Non-pigmented ciliary epithelial cell (primary cell): Measurements from ENCODE around the gene POLR2I.
"Not testable (repeated sequence)": the region's sequence is repeated elsewhere in the genome, so short reads cannot be mapped to it uniquely, and the experiment has no call there.

Experiments used
- DNase-seq: peaks from one replicate; pipeline ENCODE4 v3.0.0-alpha.2; 2010; ENCODE audit warnings: low read depth

Gene POLR2I

DNA sequence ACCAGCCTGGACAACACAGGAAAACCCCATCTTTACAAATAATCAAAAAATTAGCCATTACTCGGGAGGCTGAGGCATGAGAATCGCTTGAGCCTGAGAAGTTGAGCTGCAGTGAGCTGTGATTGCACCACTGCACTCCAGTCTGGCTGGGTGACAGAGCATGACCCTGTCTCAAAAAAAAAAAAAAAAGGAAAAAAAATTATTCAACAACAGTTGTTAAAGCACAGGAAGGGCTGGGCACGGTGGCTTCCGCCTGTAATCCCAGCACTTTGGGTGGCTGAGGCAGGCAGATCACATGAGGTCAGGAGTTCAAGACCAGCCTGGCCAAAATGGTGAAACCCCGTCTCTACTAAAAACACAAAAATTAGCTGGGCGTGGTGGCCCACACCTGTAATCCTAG lies 16.5 kb upstream of the POLR2I start:
- not testable (repeated sequence) for DNase-seq

GRCh38 chr19:36128392-36128736 lies 13.7 kb upstream of the POLR2I start:
- no peak for DNase-seq

- no peak for DNase-seq
Observed at GRCh38 chr19:36125557-36125956, 10.9 kb upstream of the POLR2I start.

GRCh38 chr19:36121486-36122124 lies 6.9 kb upstream of the POLR2I start:
- DNase-seq, result no peak

GRCh38 chr19:36120984-36121358 lies 6.3 kb upstream of the POLR2I start:
- no peak for DNase-seq

DNA sequence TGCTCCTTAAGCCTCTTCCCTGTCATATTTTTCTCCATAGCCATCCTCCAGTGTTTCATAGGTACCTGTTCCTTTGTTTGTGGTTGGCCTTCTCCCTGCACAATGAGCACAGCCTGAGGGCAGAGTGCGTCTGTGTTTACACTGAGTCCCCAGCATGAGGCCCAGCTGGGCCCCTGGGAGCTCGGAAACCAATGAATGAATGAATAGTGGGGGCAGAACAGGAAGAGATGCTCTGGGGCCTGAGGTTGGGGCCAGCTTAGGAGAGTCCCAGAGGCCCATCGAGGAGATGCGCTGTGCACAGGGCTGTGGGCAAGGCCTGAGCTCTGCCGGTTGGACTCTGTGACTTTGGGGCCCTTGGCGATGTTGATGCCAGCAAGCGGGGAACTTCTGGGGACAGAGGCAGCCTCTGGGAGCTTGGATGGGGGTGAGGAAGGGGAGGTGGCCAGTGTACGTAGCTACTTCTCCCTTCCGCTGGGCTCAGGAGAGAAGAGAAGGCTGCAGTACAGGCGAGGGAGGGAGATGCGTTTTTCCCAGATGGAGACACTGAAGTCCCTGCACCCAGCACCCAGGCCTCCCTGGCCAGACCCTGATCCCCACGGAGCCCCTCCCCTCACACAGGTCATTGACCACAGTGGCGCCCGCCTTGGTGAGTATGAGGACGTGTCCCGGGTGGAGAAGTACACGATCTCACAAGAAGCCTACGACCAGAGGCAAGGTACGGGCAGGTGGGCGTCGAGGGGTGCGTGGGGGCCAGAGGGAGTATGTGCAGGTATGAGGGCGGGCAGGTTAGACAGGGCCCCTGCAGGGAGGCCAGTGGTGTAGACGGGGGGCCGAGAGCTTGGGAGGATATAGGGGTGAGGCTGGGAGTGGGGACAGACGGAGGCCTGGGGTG lies 5.7 kb upstream of the POLR2I start:
- no peak for DNase-seq

DNA sequence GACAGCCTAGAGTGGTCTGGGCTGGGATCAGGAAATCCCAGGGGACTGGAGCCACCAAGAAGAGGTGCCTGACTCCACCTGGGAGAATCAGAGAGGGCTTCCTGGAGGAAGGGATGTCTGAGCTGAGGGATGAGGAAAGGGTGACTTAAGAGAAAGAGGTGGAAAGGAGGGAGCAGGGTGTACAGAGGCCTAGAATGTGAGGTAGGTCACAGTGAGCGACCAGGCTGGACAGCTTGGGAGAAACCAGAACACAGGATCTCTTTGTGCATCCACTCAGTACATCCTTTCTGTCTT lies 1.6 kb upstream of the POLR2I start:
- DNase-seq, result no peak

- no peak for DNase-seq
Observed at GRCh38 chr19:36115453-36116343, 1.0 kb upstream of the POLR2I start, which contains the start of gene TBCB. TBCB (plus strand) TSS chr19:36115468; CDS start chr19:36115561, 93 bp downstream.

DNA sequence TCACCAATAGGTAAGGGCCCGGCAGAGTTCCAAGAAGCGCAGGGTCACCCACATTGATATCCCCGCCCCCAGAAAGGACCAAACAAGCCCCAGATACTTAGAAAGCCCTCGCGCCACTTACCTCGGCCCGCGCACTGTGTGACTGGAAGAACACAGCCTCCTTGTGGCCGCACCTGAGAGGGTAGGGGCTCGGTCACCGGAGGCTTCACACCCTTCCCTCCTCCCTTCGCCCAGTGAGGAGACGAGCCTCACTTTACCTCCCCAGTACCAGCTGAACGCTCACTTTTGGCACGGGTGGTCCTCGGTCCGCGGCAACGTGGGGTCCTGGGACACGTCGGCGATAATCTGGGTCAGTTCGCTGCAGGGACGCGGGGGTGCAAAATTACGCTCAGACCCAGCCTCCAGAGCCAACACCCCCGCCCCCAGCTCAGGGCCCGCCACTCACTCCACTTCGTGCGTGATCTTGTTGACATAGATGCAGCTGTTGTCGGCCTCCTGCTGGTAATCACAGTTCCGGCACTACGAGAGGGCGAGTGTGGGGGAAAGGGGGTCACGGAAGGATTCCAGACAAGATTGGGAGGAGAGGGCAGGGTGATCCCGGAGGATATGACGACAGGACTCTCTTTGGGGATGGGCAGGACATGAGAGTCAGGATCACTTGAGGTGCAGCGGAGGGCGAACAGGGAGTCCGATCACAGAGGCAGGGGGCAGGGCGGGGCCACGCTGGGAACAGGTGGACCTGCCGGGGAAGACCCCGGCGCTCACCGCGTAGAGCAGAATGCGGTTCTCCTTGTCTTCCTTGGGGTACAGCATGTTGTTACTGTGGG lies 568 bp downstream of the POLR2I start:
- DNase-seq, result no peak

DNA sequence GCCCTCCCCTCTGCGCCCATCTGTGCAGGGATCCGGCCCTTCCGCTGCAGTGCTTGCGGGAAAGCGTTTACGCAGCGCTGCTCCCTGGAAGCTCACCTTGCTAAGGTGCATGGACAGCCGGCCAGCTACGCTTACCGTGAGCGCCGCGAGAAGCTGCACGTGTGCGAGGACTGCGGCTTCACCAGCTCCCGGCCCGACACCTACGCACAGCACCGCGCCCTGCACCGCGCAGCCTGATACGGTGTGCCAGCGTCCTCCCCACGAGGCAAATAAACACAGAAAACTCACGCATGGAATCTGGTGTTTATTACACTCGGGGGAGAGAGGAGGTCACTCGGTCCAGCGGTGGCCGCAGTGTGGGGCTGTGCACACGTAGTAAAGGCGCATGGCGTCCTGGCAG lies 1.2 kb downstream of the POLR2I start:
- DNase-seq, result no peak

DNA sequence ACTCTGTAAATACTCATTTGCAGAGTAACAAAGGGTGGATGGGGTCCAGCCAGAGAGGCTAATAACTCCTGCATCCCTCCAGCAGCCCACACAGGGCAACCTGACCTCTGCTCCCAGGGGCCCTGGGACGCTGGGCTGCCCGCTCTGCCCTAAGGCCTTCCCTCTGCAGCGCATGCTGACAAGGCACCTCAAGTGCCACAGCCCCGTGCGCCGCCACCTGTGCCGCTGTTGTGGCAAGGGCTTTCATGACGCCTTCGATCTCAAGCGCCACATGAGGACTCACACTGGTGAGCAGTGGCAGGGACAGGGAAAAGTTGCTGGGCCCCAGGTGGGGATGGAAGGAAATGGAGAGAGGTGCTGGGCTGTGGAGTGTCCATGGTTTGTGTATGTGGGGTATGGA lies 2.0 kb downstream of the POLR2I start:
- no peak for DNase-seq

DNA sequence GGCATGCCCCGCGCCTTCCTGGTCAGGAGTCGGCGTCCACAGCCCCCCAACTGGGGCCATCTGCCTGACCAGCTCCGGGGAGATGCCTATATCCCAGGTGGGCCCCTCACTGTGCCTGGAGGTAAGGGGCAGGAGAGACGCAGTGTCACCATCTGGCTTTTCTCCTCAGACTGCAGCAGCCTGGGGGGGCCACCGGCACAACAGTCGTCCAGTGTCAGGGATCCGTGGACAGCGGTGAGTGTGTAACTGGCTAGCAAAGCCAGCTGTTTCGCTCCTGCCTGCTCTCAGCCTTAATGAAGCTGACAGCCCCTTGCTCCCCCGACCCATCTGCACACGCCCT lies 3.5 kb downstream of the POLR2I start:
- DNase-seq, result no peak

- DNase-seq, result no peak
Observed at GRCh38 chr19:36110487-36111199, 4.0 kb downstream of the POLR2I start, which contains the start of gene OVOL3. OVOL3 (plus strand) TSS chr19:36111143; CDS start chr19:36111203, 60 bp downstream.

- DNase-seq, result no peak
Observed at GRCh38 chr19:36108684-36109083, 6.0 kb downstream of the POLR2I start.

GRCh38 chr19:36106991-36107390 lies 7.7 kb downstream of the POLR2I start:
- DNase-seq, result no peak

DNA sequence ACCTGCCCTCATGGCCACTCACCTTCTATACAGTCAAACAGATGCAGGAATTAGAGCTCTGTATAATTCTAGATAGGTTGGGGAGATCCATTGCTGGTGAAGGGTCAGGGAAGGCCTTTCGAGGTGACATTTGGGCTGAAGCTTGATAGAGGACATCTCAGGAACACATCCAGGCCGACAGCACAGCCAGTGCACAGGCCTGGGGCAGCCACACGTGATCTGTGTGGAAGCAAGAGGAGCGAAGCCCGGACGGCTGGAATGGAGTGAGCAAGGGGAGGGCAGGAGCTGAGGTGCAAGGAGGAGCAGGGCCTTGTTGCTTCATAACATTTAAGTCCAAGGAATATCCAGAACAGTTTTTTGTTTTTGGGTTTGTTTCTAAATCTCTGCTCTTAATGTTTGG lies 8.2 kb downstream of the POLR2I start:
- DNase-seq, result no peak

- DNase-seq, result no peak
Observed at GRCh38 chr19:36103842-36104552, 10.7 kb downstream of the POLR2I start.

- no peak for DNase-seq
Observed at GRCh38 chr19:36103040-36103626, 11.5 kb downstream of the POLR2I start.

DNA sequence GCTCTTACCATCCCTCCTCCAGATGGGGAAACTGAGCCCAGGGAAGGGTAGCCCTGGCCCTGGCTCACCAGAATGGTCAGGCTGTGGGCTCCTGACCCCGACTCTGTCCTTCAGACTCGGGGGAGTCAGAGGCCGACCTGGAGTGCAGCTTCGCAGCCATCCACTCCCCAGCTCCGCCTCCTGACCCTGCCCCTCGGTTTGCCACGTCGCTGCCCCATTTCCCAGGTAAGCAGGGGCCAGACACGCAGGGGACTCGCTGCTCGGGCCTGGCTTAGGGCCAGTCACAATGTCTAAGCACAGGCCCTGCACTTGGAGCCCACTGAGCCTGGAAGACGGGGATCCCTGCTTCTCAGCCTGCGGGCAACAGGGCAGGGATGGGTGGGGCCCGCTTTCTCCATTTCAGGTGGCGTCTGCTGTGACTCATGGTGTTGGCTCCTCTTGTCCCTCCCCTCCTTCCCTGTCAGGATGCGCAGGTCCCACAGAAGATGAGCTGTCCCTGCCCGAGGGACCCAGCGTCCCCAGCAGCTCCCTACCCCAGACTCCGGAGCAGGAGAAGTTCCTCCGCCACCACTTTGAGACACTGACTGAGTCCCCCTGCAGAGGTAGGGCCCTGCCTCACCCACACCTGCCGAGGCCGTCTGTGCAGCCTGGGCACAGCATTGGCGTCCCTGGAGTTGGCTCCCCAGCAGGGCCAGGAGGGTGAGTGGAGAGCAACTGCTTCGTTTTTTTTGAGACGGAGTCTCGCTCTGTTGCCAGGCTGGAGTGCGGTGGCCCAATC lies 12.9 kb downstream of the POLR2I start:
- no peak for DNase-seq
